H9 (cell line): ENCODE data around the gene STMN1. TPM values are rescaled to one million over a fixed set of nuclear protein-coding genes. Genes with fewer than 3 reads are reported as not detected.

Experiments
- DNase-seq: peaks from one replicate; pipeline ENCODE4 v3.0.0-alpha.2; 2017
- H2AFZ ChIP-seq: one replicate; pipeline ENCODE4 v1.6.1; 2013; ENCODE audit warnings: mild to moderate bottlenecking, low read length, control low read depth, moderate library complexity
- H2AK5ac ChIP-seq: 2 replicates; pipeline ENCODE4 v1.6.1; 2013; ENCODE audit warnings: low read length, control low read depth, mixed read lengths; ENCODE audit not compliant: insufficient read length
- H2BK120ac ChIP-seq: one replicate; pipeline ENCODE4 v1.6.1; 2013; ENCODE audit warnings: low read depth, mild to moderate bottlenecking, low read length, control low read depth, inconsistent platforms; ENCODE audit not compliant: poor library complexity, severe bottlenecking
- H2BK12ac ChIP-seq: 2 replicates; pipeline ENCODE4 v1.6.1; 2013; ENCODE audit warnings: low read length, control low read depth, mixed read lengths, low read depth; ENCODE audit not compliant: insufficient read length
- H2BK15ac ChIP-seq: 2 replicates; pipeline ENCODE4 v1.6.1; 2013; ENCODE audit warnings: low read depth, low read length, control low read depth
- H2BK20ac ChIP-seq: one replicate; pipeline ENCODE4 v1.6.1; 2013; ENCODE audit warnings: low read depth, mild to moderate bottlenecking, low read length, control low read depth, inconsistent platforms; ENCODE audit not compliant: poor library complexity, severe bottlenecking
- H2BK5ac ChIP-seq: 2 replicates; pipeline ENCODE4 v1.6.1; 2013; ENCODE audit warnings: low read length, control low read depth, mixed read lengths; ENCODE audit not compliant: insufficient read length
- H3K14ac ChIP-seq: 2 replicates; pipeline ENCODE4 v1.6.1; 2013; ENCODE audit warnings: low read length, control low read depth; ENCODE audit not compliant: insufficient read depth
- H3K18ac ChIP-seq: 2 replicates; pipeline ENCODE4 v1.6.1; 2013; ENCODE audit warnings: low read depth, mild to moderate bottlenecking, mixed read lengths, low read length, control low read depth; ENCODE audit not compliant: insufficient read length
- H3K23ac ChIP-seq: 2 replicates; pipeline ENCODE4 v1.6.1; 2013; ENCODE audit warnings: low read length, control low read depth, mixed read lengths, low read depth; ENCODE audit not compliant: insufficient read length
- H3K23me2 ChIP-seq: 2 replicates; pipeline ENCODE4 v1.6.1; 2013; ENCODE audit warnings: low read depth, mild to moderate bottlenecking, mixed read lengths, low read length, control low read depth; ENCODE audit not compliant: insufficient read length, poor library complexity, severe bottlenecking
- H3K27ac ChIP-seq: 2 replicates; pipeline ENCODE4 v1.5.1; 2013; ENCODE audit warnings: low read length, control low read depth, mixed read lengths, low read depth; ENCODE audit not compliant: insufficient read length
- H3K27me3 ChIP-seq: 2 replicates; pipeline ENCODE4 v1.6.1; 2013; ENCODE audit warnings: low read length, control low read depth, inconsistent platforms; ENCODE audit not compliant: insufficient read depth
- H3K4ac ChIP-seq: 2 replicates; pipeline ENCODE4 v1.6.1; 2013; ENCODE audit warnings: low read depth, mild to moderate bottlenecking, control low read depth, inconsistent platforms, low read length, moderate library complexity
- H3K4me1 ChIP-seq: 2 replicates; pipeline ENCODE4 v1.6.1; 2013; ENCODE audit warnings: low read length, control low read depth, inconsistent platforms; ENCODE audit not compliant: insufficient read depth
- H3K4me2 ChIP-seq: 2 replicates; pipeline ENCODE4 v1.6.1; 2013; ENCODE audit warnings: low read length, control low read depth, mixed read lengths; ENCODE audit not compliant: insufficient read length, insufficient read depth
- H3K56ac ChIP-seq: 2 replicates; pipeline ENCODE4 v1.6.1; 2013; ENCODE audit warnings: low read depth, mild to moderate bottlenecking, mixed read lengths, low read length, control low read depth; ENCODE audit not compliant: insufficient read length
- H3K79me1 ChIP-seq: 2 replicates; pipeline ENCODE4 v1.6.1; 2013; ENCODE audit warnings: low read depth, mild to moderate bottlenecking, moderate library complexity, low read length, control low read depth, inconsistent platforms; ENCODE audit not compliant: insufficient read depth, poor library complexity, severe bottlenecking
- H3K79me2 ChIP-seq: 2 replicates; pipeline ENCODE4 v1.6.1; 2013; ENCODE audit warnings: low read length, control low read depth, inconsistent platforms; ENCODE audit not compliant: insufficient read depth
- H3K9ac ChIP-seq: 2 replicates; pipeline ENCODE4 v1.6.1; 2013; ENCODE audit warnings: low read length, control low read depth, mixed read lengths; ENCODE audit not compliant: insufficient read length; ENCODE audit errors: extremely low read depth
- H3K9me3 ChIP-seq: one replicate; pipeline ENCODE4 v1.6.1; 2013; ENCODE audit warnings: low read depth, low read length, inconsistent platforms; ENCODE audit not compliant: control insufficient read depth
- H3T11ph ChIP-seq: one replicate; pipeline ENCODE4 v1.6.1; 2013; ENCODE audit warnings: mild to moderate bottlenecking, low read length, control low read depth, inconsistent platforms
- H4K20me1 ChIP-seq: one replicate; pipeline ENCODE4 v1.6.1; 2013; ENCODE audit not compliant: control insufficient read depth, insufficient read length, insufficient read depth
- H4K5ac ChIP-seq: 2 replicates; pipeline ENCODE4 v1.6.1; 2013; ENCODE audit warnings: low read depth, mild to moderate bottlenecking, mixed read lengths, low read length, control low read depth; ENCODE audit not compliant: insufficient read length
- H4K8ac ChIP-seq: replicated peaks from 2 replicates; pipeline ENCODE4 v1.6.1; 2013; ENCODE audit warnings: low read length, control low read depth, mixed read lengths, low read depth; ENCODE audit not compliant: insufficient read length
- H4K91ac ChIP-seq: 2 replicates; pipeline ENCODE4 v1.6.1; 2013; ENCODE audit warnings: low read depth, mild to moderate bottlenecking, moderate library complexity, mixed read lengths, low read length, control low read depth; ENCODE audit not compliant: insufficient read length
- H3K27ac Mint-ChIP-seq, 3 experiments: 2 replicates in 2 of 3; 3 replicates in 1 of 3; pipeline ENCODE4 v1.8.0; 2020 to 2021; ENCODE audit warnings: mixed read lengths in 3 of 3, mild to moderate bottlenecking in 1 of 3, moderate library complexity in 1 of 3
- H3K27me3 Mint-ChIP-seq: 2 replicates; pipeline ENCODE4 v1.8.0; 2021; ENCODE audit warnings: low read depth, mild to moderate bottlenecking, moderate library complexity, mixed read lengths
- H3K36me3 Mint-ChIP-seq, 3 experiments: 2 replicates in 2 of 3; 3 replicates in 1 of 3; pipeline ENCODE4 v1.8.0; 2020 to 2021; ENCODE audit warnings: low read depth in 3 of 3, mixed read lengths in 3 of 3; ENCODE audit not compliant: insufficient read depth in 1 of 3
- H3K4me1 Mint-ChIP-seq, 2 experiments: 2 replicates each; pipeline ENCODE4 v1.8.0; 2020; ENCODE audit warnings: mixed read lengths in 2 of 2
- H3K4me3 Mint-ChIP-seq, 2 experiments: 2 replicates in 1 of 2; 3 replicates in 1 of 2; pipeline ENCODE4 v1.8.0; 2020 to 2021; ENCODE audit warnings: mild to moderate bottlenecking in 2 of 2, mixed read lengths in 2 of 2, moderate library complexity in 1 of 2
- H3K9me3 Mint-ChIP-seq, 2 experiments: 2 replicates in 1 of 2; 3 replicates in 1 of 2; pipeline ENCODE4 v1.8.0; 2020; ENCODE audit warnings: mild to moderate bottlenecking in 2 of 2, mixed read lengths in 2 of 2, moderate library complexity in 1 of 2
- WGBS: extraction: QIAGEN DNeasy Blood & Tissue Kit; methylation state at CpG from one replicate; pipeline ENCODE4 v1.1.7; 2013; ENCODE audit warnings: missing lambda C conversion rate, low lambda C conversion rate, mixed read lengths; ENCODE audit not compliant: insufficient read length; ENCODE audit errors: extremely low coverage; 5-methylcytosine and 5-hydroxymethylcytosine counted together
- total RNA-seq: library from RNA; stranded (reverse); gene quantifications from 2 replicates; pipeline ENCODE4 v1.2.1, GENCODE V29; 2021
- TF ChIP-seq, protein P1 (sequence below): fragments of 200-600 bp; sonication (generic); conservative IDR thresholded peaks from 3 replicates; pipeline ENCODE4 v1.8.0; 2021; ENCODE audit warnings: antibody characterized with exemption, mild to moderate bottlenecking

The STMN1 gene
- total RNA-seq, 1 experiment from 2014 or later, result 500 TPM

DNA sequence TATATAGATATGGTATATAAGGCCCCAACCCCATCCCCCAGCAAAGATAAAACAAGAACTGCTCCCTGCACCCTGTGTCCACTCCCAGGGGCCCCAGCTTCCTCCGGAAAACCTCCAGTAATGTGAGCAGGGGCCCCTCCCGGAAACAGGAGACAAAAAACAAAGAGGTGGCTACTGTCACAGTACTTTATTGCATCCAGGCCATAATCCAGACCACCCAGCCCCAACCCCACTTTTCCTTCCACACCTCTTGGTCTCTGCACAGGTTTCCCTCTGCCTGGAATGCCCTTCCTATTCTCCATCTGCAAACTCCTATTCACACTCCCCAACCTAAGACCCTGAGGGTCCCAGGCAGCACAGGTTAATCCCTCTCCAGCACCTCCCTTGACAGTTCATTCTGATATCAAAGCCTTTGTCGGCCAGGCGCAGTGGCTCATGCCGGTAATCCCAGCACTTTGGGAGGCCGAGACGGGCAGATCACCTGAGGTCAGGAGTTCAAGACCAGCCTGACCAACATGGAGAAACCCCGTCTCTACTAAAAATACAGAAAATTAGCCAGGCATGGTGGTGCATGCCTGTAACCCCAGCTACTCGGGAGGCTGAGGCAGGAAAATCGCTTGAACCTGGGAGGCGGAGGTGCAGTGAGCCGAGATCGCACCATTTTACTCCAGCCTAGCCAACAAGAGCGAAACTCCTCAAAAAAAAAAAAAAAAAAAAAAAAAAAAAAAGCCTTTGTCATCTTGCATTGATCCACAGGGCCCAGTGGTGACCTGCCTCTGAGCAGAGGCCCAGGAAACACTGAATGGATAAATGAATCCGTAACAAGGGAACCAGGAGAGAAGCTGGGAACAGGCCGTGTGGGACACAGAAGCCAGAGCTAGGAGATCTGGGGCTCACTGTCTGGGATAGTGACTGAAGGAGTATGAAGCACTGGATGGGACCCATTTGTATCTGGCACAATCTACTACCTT, 44.6 kb downstream of the STMN1 start:
- H3K14ac ChIP-seq, result no peak overlapping the region
- H3K23ac ChIP-seq, result no peak overlapping the region
- H4K5ac ChIP-seq, result no peak overlapping the region
- no peak overlapping the region for H2AFZ ChIP-seq
- no peak overlapping the region for H2BK15ac ChIP-seq
- no peak overlapping the region for H2BK20ac ChIP-seq
- H3K27me3 ChIP-seq, result no peaks in the 10 kb centered on the region
- H2BK5ac ChIP-seq, result no peak overlapping the region
- Mint-ChIP-seq H3K4me1 (peaks cover 14 to 23% of the 10 kb centered on the region in 2 experiments), H3K9me3 (no peaks in the 10 kb centered on the region), H3K27ac (peak overlapping the region in 2 of 3 experiments; percentile 69 to 78; a peak in 3 of 7 replicates), H3K36me3 (peaks cover 0 to 13% (median 12%) of the 10 kb centered on the region in 3 experiments; a peak in 4 of 7 replicates), H3K4me3 (peak overlapping the region in 1 of 2 experiments; percentile 17; a peak in 2 of 5 replicates), H3K27me3 (no peaks in the 10 kb centered on the region)
- peaks cover 6% of the 10 kb centered on the region; the same call in 1 of the 2 replicates for H3K79me2 ChIP-seq
- H3K4me1 ChIP-seq, result peaks cover 3% of the 10 kb centered on the region; the same call in 1 of the 2 replicates
- no peak overlapping the region for H3K18ac ChIP-seq
- no CpG with 5 or more reads among the region's 16 CpGs for WGBS
- H3K56ac ChIP-seq, result no peak overlapping the region
- H4K8ac ChIP-seq, result no peak overlapping the region
- H4K91ac ChIP-seq, result no peak overlapping the region
- no peaks in the 10 kb centered on the region for H3K9me3 ChIP-seq
- no peak overlapping the region for H2BK12ac ChIP-seq
- H3K79me1 ChIP-seq, result no peaks in the 10 kb centered on the region
- no peak for DNase-seq
- peaks cover 16% of the 10 kb centered on the region for H3K23me2 ChIP-seq
- H3K4me2 ChIP-seq, result no peak overlapping the region
- H4K20me1 ChIP-seq, result no peaks in the 10 kb centered on the region
- H2AK5ac ChIP-seq, result no peak overlapping the region
- H2BK120ac ChIP-seq, result no peak overlapping the region
- H3K9ac ChIP-seq, result no peak overlapping the region
- H3T11ph ChIP-seq, result no peak overlapping the region
- TF ChIP-seq, protein P1, sequence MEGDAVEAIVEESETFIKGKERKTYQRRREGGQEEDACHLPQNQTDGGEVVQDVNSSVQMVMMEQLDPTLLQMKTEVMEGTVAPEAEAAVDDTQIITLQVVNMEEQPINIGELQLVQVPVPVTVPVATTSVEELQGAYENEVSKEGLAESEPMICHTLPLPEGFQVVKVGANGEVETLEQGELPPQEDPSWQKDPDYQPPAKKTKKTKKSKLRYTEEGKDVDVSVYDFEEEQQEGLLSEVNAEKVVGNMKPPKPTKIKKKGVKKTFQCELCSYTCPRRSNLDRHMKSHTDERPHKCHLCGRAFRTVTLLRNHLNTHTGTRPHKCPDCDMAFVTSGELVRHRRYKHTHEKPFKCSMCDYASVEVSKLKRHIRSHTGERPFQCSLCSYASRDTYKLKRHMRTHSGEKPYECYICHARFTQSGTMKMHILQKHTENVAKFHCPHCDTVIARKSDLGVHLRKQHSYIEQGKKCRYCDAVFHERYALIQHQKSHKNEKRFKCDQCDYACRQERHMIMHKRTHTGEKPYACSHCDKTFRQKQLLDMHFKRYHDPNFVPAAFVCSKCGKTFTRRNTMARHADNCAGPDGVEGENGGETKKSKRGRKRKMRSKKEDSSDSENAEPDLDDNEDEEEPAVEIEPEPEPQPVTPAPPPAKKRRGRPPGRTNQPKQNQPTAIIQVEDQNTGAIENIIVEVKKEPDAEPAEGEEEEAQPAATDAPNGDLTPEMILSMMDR, result no peak
- H3K4ac ChIP-seq, result no peak overlapping the region
- H3K27ac ChIP-seq, result no peak overlapping the region
